Measurements from ENCODE around the gene NBAS. TPM values are rescaled to one million over a fixed set of nuclear protein-coding genes. Genes with fewer than 3 reads are reported as not detected.

NBAS gene
- polyA plus RNA-seq, 1 of the 3 experiments (the other 2 are of a cell fraction): 12.0 TPM

DNA sequence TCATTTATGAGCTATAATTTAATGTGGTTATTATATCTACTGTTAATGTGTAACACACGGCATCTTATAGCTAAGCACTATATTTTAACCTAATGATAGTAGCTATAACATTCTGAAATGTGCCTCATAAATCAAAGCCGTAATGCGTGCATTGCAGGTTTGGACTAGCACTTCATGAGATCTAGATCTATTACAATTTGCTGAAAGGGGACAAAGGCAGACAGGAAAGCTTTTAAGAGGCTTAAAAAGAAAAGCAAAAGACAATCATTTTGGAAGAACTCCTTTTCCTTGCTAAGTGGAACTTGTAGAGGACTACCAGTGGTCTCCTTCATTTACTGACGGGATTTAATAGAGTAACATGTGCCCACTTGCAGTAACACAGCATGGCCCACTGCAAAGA, 213.1 kb downstream of the NBAS start:
- ChIA-PET POLR2A (no interaction called here), CTCF (interaction anchor here (0.8 to 2.4 kb wide), 7 partner anchors 10 to 229 kb away, joined by 3 to 6 read pairs (median 3); no protein-coding TSS in a partner anchor)
- no peaks in the 10 kb centered on the region for H3K9me3 ChIP-seq
- no peak overlapping the region for H3K27ac ChIP-seq (ENCODE audit: low read depth in 2 of 2, low read length in 1 of 2)
- no peak overlapping the region for H3K4me2 ChIP-seq
- H3K9ac ChIP-seq: no peak overlapping the region
- DNase-seq: no peak
- H3K4me3 ChIP-seq (ENCODE audit: low read depth in 2 of 2, low read length in 1 of 2): no peak overlapping the region
- WGBS (ENCODE audit: low lambda C conversion rate): 94% methylated on average over 4 of the region's 4 CpGs
- no peaks in the 10 kb centered on the region for H4K20me1 ChIP-seq (ENCODE audit: insufficient read depth)
- H3F3A ChIP-seq (replicated peaks; ENCODE audit: insufficient read depth): no peaks in the 10 kb centered on the region
- H3K9me2 ChIP-seq: no peaks in the 10 kb centered on the region
- H3K27me3 ChIP-seq (ENCODE audit: insufficient read depth): no peaks in the 10 kb centered on the region
- H2AFZ ChIP-seq (ENCODE audit: low read depth): no peak overlapping the region
- TF ChIP-seq, protein P1, sequence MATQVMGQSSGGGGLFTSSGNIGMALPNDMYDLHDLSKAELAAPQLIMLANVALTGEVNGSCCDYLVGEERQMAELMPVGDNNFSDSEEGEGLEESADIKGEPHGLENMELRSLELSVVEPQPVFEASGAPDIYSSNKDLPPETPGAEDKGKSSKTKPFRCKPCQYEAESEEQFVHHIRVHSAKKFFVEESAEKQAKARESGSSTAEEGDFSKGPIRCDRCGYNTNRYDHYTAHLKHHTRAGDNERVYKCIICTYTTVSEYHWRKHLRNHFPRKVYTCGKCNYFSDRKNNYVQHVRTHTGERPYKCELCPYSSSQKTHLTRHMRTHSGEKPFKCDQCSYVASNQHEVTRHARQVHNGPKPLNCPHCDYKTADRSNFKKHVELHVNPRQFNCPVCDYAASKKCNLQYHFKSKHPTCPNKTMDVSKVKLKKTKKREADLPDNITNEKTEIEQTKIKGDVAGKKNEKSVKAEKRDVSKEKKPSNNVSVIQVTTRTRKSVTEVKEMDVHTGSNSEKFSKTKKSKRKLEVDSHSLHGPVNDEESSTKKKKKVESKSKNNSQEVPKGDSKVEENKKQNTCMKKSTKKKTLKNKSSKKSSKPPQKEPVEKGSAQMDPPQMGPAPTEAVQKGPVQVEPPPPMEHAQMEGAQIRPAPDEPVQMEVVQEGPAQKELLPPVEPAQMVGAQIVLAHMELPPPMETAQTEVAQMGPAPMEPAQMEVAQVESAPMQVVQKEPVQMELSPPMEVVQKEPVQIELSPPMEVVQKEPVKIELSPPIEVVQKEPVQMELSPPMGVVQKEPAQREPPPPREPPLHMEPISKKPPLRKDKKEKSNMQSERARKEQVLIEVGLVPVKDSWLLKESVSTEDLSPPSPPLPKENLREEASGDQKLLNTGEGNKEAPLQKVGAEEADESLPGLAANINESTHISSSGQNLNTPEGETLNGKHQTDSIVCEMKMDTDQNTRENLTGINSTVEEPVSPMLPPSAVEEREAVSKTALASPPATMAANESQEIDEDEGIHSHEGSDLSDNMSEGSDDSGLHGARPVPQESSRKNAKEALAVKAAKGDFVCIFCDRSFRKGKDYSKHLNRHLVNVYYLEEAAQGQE (IDR thresholded peaks at IDR 0.05; ENCODE audit: low read depth, low read length): no peak
- TF ChIP-seq, protein P2, sequence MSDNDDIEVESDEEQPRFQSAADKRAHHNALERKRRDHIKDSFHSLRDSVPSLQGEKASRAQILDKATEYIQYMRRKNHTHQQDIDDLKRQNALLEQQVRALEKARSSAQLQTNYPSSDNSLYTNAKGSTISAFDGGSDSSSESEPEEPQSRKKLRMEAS (IDR thresholded peaks at IDR 0.05; ENCODE audit: low read depth): no peak
- TF ChIP-seq YY1 (IDR thresholded peaks at IDR 0.05; ENCODE audit: low read depth) (no peak), FOXM1 (IDR thresholded peaks at IDR 0.05; ENCODE audit: low read depth) (no peak), SMC3 (IDR thresholded peaks at IDR 0.05; ENCODE audit: low read depth, low read length) (no peak), EZH2phosphoT487 (IDR thresholded peaks at IDR 0.05; ENCODE audit: borderline replicate concordance, low read depth) (no peak), RAD21 (IDR thresholded peaks at IDR 0.05; ENCODE audit: low read length) (no peak)
- TF ChIP-seq, protein P3, sequence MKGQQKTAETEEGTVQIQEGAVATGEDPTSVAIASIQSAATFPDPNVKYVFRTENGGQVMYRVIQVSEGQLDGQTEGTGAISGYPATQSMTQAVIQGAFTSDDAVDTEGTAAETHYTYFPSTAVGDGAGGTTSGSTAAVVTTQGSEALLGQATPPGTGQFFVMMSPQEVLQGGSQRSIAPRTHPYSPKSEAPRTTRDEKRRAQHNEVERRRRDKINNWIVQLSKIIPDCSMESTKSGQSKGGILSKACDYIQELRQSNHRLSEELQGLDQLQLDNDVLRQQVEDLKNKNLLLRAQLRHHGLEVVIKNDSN (IDR thresholded peaks at IDR 0.05; ENCODE audit: borderline replicate concordance, low read depth): no peak
- H3K4me1 ChIP-seq (ENCODE audit: control insufficient read depth in 1 of 2, insufficient read depth in 2 of 2, low read depth in 1 of 2, low read length in 1 of 2): no peaks in the 10 kb centered on the region; a peak in 1 of 4 replicates
- peaks cover 0 to 12% of the 10 kb centered on the region in 2 experiments for H3K36me3 ChIP-seq (replicated peaks in 1 of 2; ENCODE audit: control insufficient read depth in 1 of 2, insufficient read depth in 2 of 2, low read length in 1 of 2)
- H3K79me2 ChIP-seq (ENCODE audit: insufficient read depth): no peaks in the 10 kb centered on the region

DNA sequence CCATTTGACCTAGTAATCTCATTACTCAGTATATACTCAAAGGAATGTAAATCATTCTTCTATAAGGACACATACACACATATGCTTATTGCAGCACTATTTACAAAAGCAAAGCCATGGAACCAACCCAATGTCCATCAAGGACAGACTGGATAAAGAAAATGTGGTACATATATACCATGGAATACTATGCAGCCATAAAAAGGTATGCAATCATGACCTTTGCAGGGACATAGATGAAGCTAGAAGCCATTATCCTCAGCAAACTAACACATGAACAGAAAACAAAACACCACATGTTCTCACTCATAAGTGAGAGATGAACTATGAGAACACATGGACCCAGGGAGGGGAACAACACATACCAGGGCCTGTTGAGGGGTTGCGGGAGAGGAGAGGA, 214.5 kb downstream of the NBAS start:
- WGBS (ENCODE audit: low lambda C conversion rate): 100% methylated on average over 1 of the region's 1 CpG
- no peak overlapping the region for H3K4me2 ChIP-seq
- H3K27me3 ChIP-seq (ENCODE audit: insufficient read depth): no peaks in the 10 kb centered on the region
- no peaks in the 10 kb centered on the region for H3K9me3 ChIP-seq
- H3F3A ChIP-seq (replicated peaks; ENCODE audit: insufficient read depth): no peaks in the 10 kb centered on the region
- H3K4me1 ChIP-seq (ENCODE audit: control insufficient read depth in 1 of 2, insufficient read depth in 2 of 2, low read depth in 1 of 2, low read length in 1 of 2): no peaks in the 10 kb centered on the region; a peak in 1 of 4 replicates
- H3K4me3 ChIP-seq (ENCODE audit: low read depth in 2 of 2, low read length in 1 of 2): no peak overlapping the region
- no peaks in the 10 kb centered on the region for H3K36me3 ChIP-seq (replicated peaks in 1 of 2; ENCODE audit: control insufficient read depth in 1 of 2, insufficient read depth in 2 of 2, low read length in 1 of 2)
- H3K79me2 ChIP-seq (ENCODE audit: insufficient read depth): no peaks in the 10 kb centered on the region
- H3K9me2 ChIP-seq: no peaks in the 10 kb centered on the region
- no peak overlapping the region for H3K9ac ChIP-seq
- no peak overlapping the region for H3K27ac ChIP-seq (ENCODE audit: low read depth in 2 of 2, low read length in 1 of 2)
- H4K20me1 ChIP-seq (ENCODE audit: insufficient read depth): no peaks in the 10 kb centered on the region
- no peak for DNase-seq
- H2AFZ ChIP-seq (ENCODE audit: low read depth): no peak overlapping the region
- CTCF ChIA-PET: no interaction called here
- TF ChIP-seq TEAD4 (IDR thresholded peaks at IDR 0.05; ENCODE audit: borderline replicate concordance, insufficient read depth) (no peak), FOSL2 (IDR thresholded peaks at IDR 0.05; ENCODE audit: borderline replicate concordance, low read depth) (no peak)
- POLR2A ChIA-PET: no interaction called here

All from SK-N-SH (cell line).